BLaER1 (cell line): ENCODE data around the gene TSPOAP1.
A peak's percentile ranks its signal among the peaks of the same experiment; 100 is the strongest.

Experiments
- H3K27ac ChIP-seq: shearing (Covaris generic); formaldehyde crosslinking; 2 replicates; pipeline ENCODE4 v1.8.1; 2022
- H3K27me3 ChIP-seq: shearing (Covaris generic); formaldehyde crosslinking; 2 replicates; pipeline ENCODE4 v1.8.1; 2022
- H3K36me3 ChIP-seq: shearing (Covaris generic); formaldehyde crosslinking; 2 replicates; pipeline ENCODE4 v1.8.1; 2022
- H3K4me1 ChIP-seq: shearing (Covaris generic); formaldehyde crosslinking; 2 replicates; pipeline ENCODE4 v1.8.1; 2022
- H3K4me2 ChIP-seq: shearing (Covaris generic); formaldehyde crosslinking; 2 replicates; pipeline ENCODE4 v1.8.1; 2022
- H3K4me3 ChIP-seq: shearing (Covaris generic); formaldehyde crosslinking; 2 replicates; pipeline ENCODE4 v1.8.1; 2022
- H3K9ac ChIP-seq: shearing (Covaris generic); formaldehyde crosslinking; 2 replicates; pipeline ENCODE4 v1.8.1; 2022
- H3K9me3 ChIP-seq: shearing (Covaris generic); formaldehyde crosslinking; 2 replicates; pipeline ENCODE4 v1.8.1; 2022
- H4K20me1 ChIP-seq: shearing (Covaris generic); formaldehyde crosslinking; 2 replicates; pipeline ENCODE4 v1.8.1; 2022
- Cebpa-rat ChIP-seq: shearing (Covaris generic); IDR thresholded peaks from 2 replicates; pipeline ENCODE4 v1.8.1; 2022

Gene TSPOAP1

GRCh38 chr17:58362368-58363014 is 33.9 kb upstream of the TSPOAP1 start:
- no peak for TF ChIP-seq Cebpa-rat
- Histone ChIP-seq H4K20me1 (no peaks in the 10 kb centered on the region), H3K4me2 (no peak overlapping the region), H3K36me3 (peaks cover 8% of the 10 kb centered on the region; the same call in 1 of the 2 replicates), H3K9me3 (no peaks in the 10 kb centered on the region), H3K4me1 (peaks cover 21% of the 10 kb centered on the region), H3K4me3 (no peak overlapping the region), H3K27me3 (no peaks in the 10 kb centered on the region), H3K9ac (no peak overlapping the region), H3K27ac (no peak overlapping the region)

- Histone ChIP-seq H3K9me3 (no peaks in the 10 kb centered on the region), H3K4me1 (peaks cover 21% of the 10 kb centered on the region), H3K4me2 (no peak overlapping the region), H3K9ac (no peak overlapping the region), H4K20me1 (no peaks in the 10 kb centered on the region), H3K27me3 (no peaks in the 10 kb centered on the region), H3K36me3 (peaks cover 15% of the 10 kb centered on the region; the same call in 1 of the 2 replicates), H3K27ac (no peak overlapping the region), H3K4me3 (no peak overlapping the region)
- no peak for TF ChIP-seq Cebpa-rat
These were observed 31.9 kb upstream of the TSPOAP1 start for GRCh38 chr17:58360296-58361063.

GRCh38 chr17:58358408-58359172 is 30.0 kb upstream of the TSPOAP1 start:
- Histone ChIP-seq H3K9ac (no peak overlapping the region), H4K20me1 (no peaks in the 10 kb centered on the region), H3K36me3 (peaks cover 15% of the 10 kb centered on the region; the same call in 1 of the 2 replicates), H3K4me1 (peaks cover 16% of the 10 kb centered on the region), H3K4me3 (no peak overlapping the region), H3K4me2 (no peak overlapping the region), H3K9me3 (no peaks in the 10 kb centered on the region), H3K27ac (no peak overlapping the region), H3K27me3 (no peaks in the 10 kb centered on the region)
- TF ChIP-seq Cebpa-rat, result no peak

GRCh38 chr17:58357312-58358297 is 29.0 kb upstream of the TSPOAP1 start:
- TF ChIP-seq Cebpa-rat, result no peak
- H3K9me3 ChIP-seq, result no peaks in the 10 kb centered on the region
- no peak overlapping the region for H3K9ac ChIP-seq
- H3K27ac ChIP-seq, result no peak overlapping the region
- H3K4me2 ChIP-seq, result no peak overlapping the region
- H4K20me1 ChIP-seq, result no peaks in the 10 kb centered on the region
- H3K27me3 ChIP-seq, result no peaks in the 10 kb centered on the region
- H3K36me3 ChIP-seq, result peaks cover 15% of the 10 kb centered on the region; the same call in 1 of the 2 replicates
- H3K4me3 ChIP-seq, result no peak overlapping the region
- peaks cover 23% of the 10 kb centered on the region for H3K4me1 ChIP-seq

GRCh38 chr17:58356231-58356630 is 27.6 kb upstream of the TSPOAP1 start:
- peaks cover 25% of the 10 kb centered on the region for H3K4me1 ChIP-seq
- H3K9ac ChIP-seq, result no peak overlapping the region
- peaks cover 15% of the 10 kb centered on the region; the same call in 1 of the 2 replicates for H3K36me3 ChIP-seq
- H3K4me3 ChIP-seq, result no peak overlapping the region
- H3K27me3 ChIP-seq, result no peaks in the 10 kb centered on the region
- no peaks in the 10 kb centered on the region for H3K9me3 ChIP-seq
- TF ChIP-seq Cebpa-rat, result no peak
- H4K20me1 ChIP-seq, result peaks cover 6% of the 10 kb centered on the region
- no peak overlapping the region for H3K4me2 ChIP-seq
- H3K27ac ChIP-seq, result no peak overlapping the region

GRCh38 chr17:58354541-58355216 is 26.1 kb upstream of the TSPOAP1 start:
- H4K20me1 ChIP-seq, result peaks cover 17% of the 10 kb centered on the region
- no peak overlapping the region for H3K9ac ChIP-seq
- H3K9me3 ChIP-seq, result no peaks in the 10 kb centered on the region
- H3K36me3 ChIP-seq, result peaks cover 30% of the 10 kb centered on the region
- peaks cover 41% of the 10 kb centered on the region for H3K4me1 ChIP-seq
- no peaks in the 10 kb centered on the region for H3K27me3 ChIP-seq
- no peak overlapping the region for H3K4me3 ChIP-seq
- TF ChIP-seq Cebpa-rat, result no peak
- H3K4me2 ChIP-seq, result peak overlapping the region; percentile 94
- peak overlapping the region; percentile 3; the same call in 1 of the 2 replicates for H3K27ac ChIP-seq

GRCh38 chr17:58353389-58353825 is 24.8 kb upstream of the TSPOAP1 start:
- H3K4me3 ChIP-seq, result peak overlapping the region; percentile 93; the same call in 1 of the 2 replicates
- TF ChIP-seq Cebpa-rat, result no peak
- 0 out of 2 replicates have a peak overlapping the region, but pooled peaks have one; percentile 96 for H3K9ac ChIP-seq
- H3K27me3 ChIP-seq, result no peaks in the 10 kb centered on the region
- peaks cover 30% of the 10 kb centered on the region for H4K20me1 ChIP-seq
- H3K9me3 ChIP-seq, result no peaks in the 10 kb centered on the region
- H3K4me2 ChIP-seq, result peak overlapping the region; percentile 94
- peaks cover 53% of the 10 kb centered on the region for H3K4me1 ChIP-seq
- H3K27ac ChIP-seq, result peak overlapping the region; percentile 93; the same call in 1 of the 2 replicates
- H3K36me3 ChIP-seq, result peaks cover 43% of the 10 kb centered on the region

- H3K4me1 ChIP-seq, result peaks cover 60% of the 10 kb centered on the region
- H3K4me3 ChIP-seq, result peak overlapping the region; percentile 93
- TF ChIP-seq Cebpa-rat, result no peak
- H4K20me1 ChIP-seq, result peaks cover 36% of the 10 kb centered on the region
- H3K9ac ChIP-seq, result peak overlapping the region; percentile 96
- H3K4me2 ChIP-seq, result peak overlapping the region; percentile 94
- peaks cover 44% of the 10 kb centered on the region for H3K36me3 ChIP-seq
- H3K27ac ChIP-seq, result peak overlapping the region; percentile 93
- no peaks in the 10 kb centered on the region for H3K27me3 ChIP-seq
- no peaks in the 10 kb centered on the region for H3K9me3 ChIP-seq
These were observed 24.2 kb upstream of the TSPOAP1 start for GRCh38 chr17:58352596-58353388.
